ENCODE measurements around the gene NR1D1. TPM values are rescaled to one million over a fixed set of nuclear protein-coding genes. Genes with fewer than 3 reads are reported as not detected.
A peak's percentile ranks its signal among the peaks of the same experiment; 100 is the strongest.

The NR1D1 gene
- total and polyA plus RNA-seq, 2 of the 13 experiments (the other 11 are each of a cell fraction or from before 2014, with no cell fraction given), result 2.1 to 2.7 TPM

DNA sequence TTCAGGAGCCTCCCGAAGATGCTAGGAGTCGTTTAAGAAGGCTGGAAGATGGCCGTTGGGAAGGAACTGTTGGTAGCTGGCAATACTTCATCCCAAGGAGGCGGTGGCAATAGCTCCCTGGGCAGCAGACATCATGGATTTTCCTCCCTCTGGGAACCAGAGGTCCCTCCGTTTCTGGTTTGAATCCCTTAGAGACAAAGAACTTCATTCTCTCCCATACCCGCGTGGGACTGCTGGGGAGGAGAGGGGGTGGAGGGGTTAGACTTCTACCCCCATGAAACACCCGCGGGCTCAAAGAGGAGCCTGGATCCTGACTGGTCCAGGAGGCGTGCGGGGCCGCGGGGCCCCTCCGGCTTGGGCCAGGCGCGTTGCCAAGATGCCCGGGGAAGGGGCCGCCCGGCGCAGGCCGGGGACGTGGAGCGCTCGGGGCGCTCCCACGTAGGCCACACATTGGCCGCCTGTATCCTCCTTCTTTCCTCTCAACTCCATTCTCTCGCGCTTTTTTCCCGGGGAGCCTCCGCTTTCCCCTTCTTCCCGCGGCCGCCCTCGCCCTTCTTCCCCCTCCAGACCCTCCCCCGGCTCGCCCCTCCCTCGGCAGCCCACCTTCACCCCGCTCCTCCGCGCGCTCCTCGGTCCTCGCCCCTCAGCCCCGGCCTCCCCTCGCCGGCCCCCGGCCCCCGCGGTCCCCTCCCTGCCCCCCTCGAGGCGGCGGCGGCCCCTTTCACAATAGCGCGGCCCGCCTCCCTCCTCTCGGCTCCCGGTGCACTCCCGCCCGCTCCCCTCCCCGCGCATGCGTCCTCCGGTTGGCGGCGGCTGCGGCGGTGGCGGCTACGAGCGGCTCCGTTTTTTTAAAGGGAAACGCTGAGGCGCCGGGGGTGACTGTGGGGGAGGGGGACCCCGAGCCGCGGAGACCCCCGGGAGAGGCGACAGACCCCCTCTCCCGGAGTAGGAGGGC lies 21.1 kb upstream of the NR1D1 start, which contains the start of gene MSL1 (continued):
- no peak for TF ChIP-seq ZHX2 (IDR thresholded peaks at IDR 0.05; ENCODE audit: low read depth)
- no peak for TF ChIP-seq ZHX2 (CRISPR knock-in tag; IDR thresholded peaks at IDR 0.05; ENCODE audit: borderline replicate concordance)
- TF ChIP-seq RXRB (CRISPR knock-in tag; IDR thresholded peaks at IDR 0.05; ENCODE audit: borderline replicate concordance), result no peak
- TF ChIP-seq RBAK (CRISPR knock-in tag; IDR thresholded peaks at IDR 0.05), result no peak
- no peak for TF ChIP-seq ZNF530 (CRISPR knock-in tag; IDR thresholded peaks at IDR 0.05; ENCODE audit: low read depth)
- TF ChIP-seq GZF1 (CRISPR knock-in tag; IDR thresholded peaks at IDR 0.05), result no peak
- TF ChIP-seq XRCC5 (optimal IDR thresholded peaks at IDR 0.05; ENCODE audit: low read length), result peak; percentile 49
- TF ChIP-seq, protein P1, sequence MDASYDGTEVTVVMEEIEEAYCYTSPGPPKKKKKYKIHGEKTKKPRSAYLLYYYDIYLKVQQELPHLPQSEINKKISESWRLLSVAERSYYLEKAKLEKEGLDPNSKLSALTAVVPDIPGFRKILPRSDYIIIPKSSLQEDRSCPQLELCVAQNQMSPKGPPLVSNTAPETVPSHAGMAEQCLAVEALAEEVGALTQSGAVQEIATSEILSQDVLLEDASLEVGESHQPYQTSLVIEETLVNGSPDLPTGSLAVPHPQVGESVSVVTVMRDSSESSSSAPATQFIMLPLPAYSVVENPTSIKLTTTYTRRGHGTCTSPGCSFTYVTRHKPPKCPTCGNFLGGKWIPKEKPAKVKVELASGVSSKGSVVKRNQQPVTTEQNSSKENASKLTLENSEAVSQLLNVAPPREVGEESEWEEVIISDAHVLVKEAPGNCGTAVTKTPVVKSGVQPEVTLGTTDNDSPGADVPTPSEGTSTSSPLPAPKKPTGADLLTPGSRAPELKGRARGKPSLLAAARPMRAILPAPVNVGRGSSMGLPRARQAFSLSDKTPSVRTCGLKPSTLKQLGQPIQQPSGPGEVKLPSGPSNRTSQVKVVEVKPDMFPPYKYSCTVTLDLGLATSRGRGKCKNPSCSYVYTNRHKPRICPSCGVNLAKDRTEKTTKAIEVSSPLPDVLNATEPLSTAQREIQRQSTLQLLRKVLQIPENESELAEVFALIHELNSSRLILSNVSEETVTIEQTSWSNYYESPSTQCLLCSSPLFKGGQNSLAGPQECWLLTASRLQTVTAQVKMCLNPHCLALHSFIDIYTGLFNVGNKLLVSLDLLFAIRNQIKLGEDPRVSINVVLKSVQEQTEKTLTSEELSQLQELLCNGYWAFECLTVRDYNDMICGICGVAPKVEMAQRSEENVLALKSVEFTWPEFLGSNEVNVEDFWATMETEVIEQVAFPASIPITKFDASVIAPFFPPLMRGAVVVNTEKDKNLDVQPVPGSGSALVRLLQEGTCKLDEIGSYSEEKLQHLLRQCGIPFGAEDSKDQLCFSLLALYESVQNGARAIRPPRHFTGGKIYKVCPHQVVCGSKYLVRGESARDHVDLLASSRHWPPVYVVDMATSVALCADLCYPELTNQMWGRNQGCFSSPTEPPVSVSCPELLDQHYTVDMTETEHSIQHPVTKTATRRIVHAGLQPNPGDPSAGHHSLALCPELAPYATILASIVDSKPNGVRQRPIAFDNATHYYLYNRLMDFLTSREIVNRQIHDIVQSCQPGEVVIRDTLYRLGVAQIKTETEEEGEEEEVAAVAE (CRISPR knock-in tag; IDR thresholded peaks at IDR 0.05; ENCODE audit: borderline replicate concordance), result no peak
- TF ChIP-seq SIN3A (IDR thresholded peaks at IDR 0.05; ENCODE audit: borderline replicate concordance, low read depth, low read length), result peak; percentile 25; the same call in 1 of the 2 replicates
- no peak for TF ChIP-seq ZNF101 (CRISPR knock-in tag; IDR thresholded peaks at IDR 0.05; ENCODE audit: borderline replicate concordance, low read depth)
- TF ChIP-seq BORCS8-MEF2B (CRISPR knock-in tag; IDR thresholded peaks at IDR 0.05), result no peak; the same call in 1 of the 2 replicates
- no peak for TF ChIP-seq EP300 (IDR thresholded peaks at IDR 0.05; ENCODE audit: low read depth in 2 of 2, low read length in 2 of 2)
- no peak for TF ChIP-seq EP300 (CRISPR knock-in tag; IDR thresholded peaks at IDR 0.05; ENCODE audit: borderline replicate concordance)
- TF ChIP-seq ZNF768 (CRISPR knock-in tag; IDR thresholded peaks at IDR 0.05), result peak; percentile 43; the same call in 1 of the 2 replicates
- TF ChIP-seq HHEX (CRISPR knock-in tag; IDR thresholded peaks at IDR 0.05), result no peak
- no peak for TF ChIP-seq MED13 (CRISPR knock-in tag; IDR thresholded peaks at IDR 0.05)
- TF ChIP-seq NR2F1 (CRISPR knock-in tag; IDR thresholded peaks at IDR 0.05), result no peak
- no peak for TF ChIP-seq ZNF260 (CRISPR knock-in tag; IDR thresholded peaks at IDR 0.05; ENCODE audit: borderline replicate concordance, low read depth)
- no peak for TF ChIP-seq ZNF550 (CRISPR knock-in tag; IDR thresholded peaks at IDR 0.05; ENCODE audit: borderline replicate concordance)
